ENCODE results near the gene SCUBE2.

Gene SCUBE2

GRCh38 chr11:9125185-9125886 is 33.9 kb upstream of the SCUBE2 start:
- no peak for DNase-seq (ENCODE audit: low spot score)
- POLR2A ChIA-PET (ENCODE audit: low non-redundant PET), result no interaction called here
- no peak overlapping the region for H3K27ac ChIP-seq
- CTCF ChIA-PET, result no interaction called here
- no peak for TF ChIP-seq CTCF (conservative IDR thresholded peaks at IDR 0.05; ENCODE audit: low read depth)

GRCh38 chr11:9123595-9124304 is 32.4 kb upstream of the SCUBE2 start:
- CTCF ChIA-PET, result no interaction called here

GRCh38 chr11:9121469-9121796 is 30.0 kb upstream of the SCUBE2 start:
- DNase-seq (ENCODE audit: low spot score), result no peak
- no peak for TF ChIP-seq CTCF (conservative IDR thresholded peaks at IDR 0.05; ENCODE audit: low read depth)
- no peak overlapping the region for H3K27ac ChIP-seq
- CTCF ChIA-PET, result no interaction called here
- POLR2A ChIA-PET (ENCODE audit: low non-redundant PET), result interaction anchor here (0.6 kb wide), 1 partner anchor 905 kb away, joined by 3 read pairs; no protein-coding TSS in a partner anchor

More at GRCh38 chr11:9123595-9124304, 32.4 kb upstream of the SCUBE2 start:
- H3K27ac ChIP-seq, result no peak overlapping the region
- POLR2A ChIA-PET (ENCODE audit: low non-redundant PET), result no interaction called here
- no peak for TF ChIP-seq CTCF (conservative IDR thresholded peaks at IDR 0.05; ENCODE audit: low read depth)
- DNase-seq (ENCODE audit: low spot score), result no peak

- no peak for DNase-seq (ENCODE audit: low spot score)
- ChIA-PET CTCF (interaction anchor here (0.6 kb wide), 1 partner anchor 442 kb away, joined by 3 read pairs; no protein-coding TSS in a partner anchor), POLR2A (ENCODE audit: low non-redundant PET) (interaction anchor here (0.6 kb wide), 1 partner anchor 49 kb away, joined by 4 read pairs; no protein-coding TSS in a partner anchor)
- no peak overlapping the region for H3K27ac ChIP-seq
- TF ChIP-seq CTCF (conservative IDR thresholded peaks at IDR 0.05; ENCODE audit: low read depth), result no peak
Measured at GRCh38 chr11:9120664-9121468, 29.5 kb upstream of the SCUBE2 start.

GRCh38 chr11:9118277-9118676 is 26.9 kb upstream of the SCUBE2 start:
- POLR2A ChIA-PET (ENCODE audit: low non-redundant PET), result no interaction called here
- CTCF ChIA-PET, result interaction anchor here (0.6 kb wide), 1 partner anchor 108 kb away, joined by 3 read pairs; no protein-coding TSS in a partner anchor
- TF ChIP-seq CTCF (conservative IDR thresholded peaks at IDR 0.05; ENCODE audit: low read depth), result no peak
- H3K27ac ChIP-seq, result no peak overlapping the region
- no peak for DNase-seq (ENCODE audit: low spot score)

- no peak for TF ChIP-seq CTCF (conservative IDR thresholded peaks at IDR 0.05; ENCODE audit: low read depth)
- ChIA-PET CTCF (no interaction called here), POLR2A (ENCODE audit: low non-redundant PET) (no interaction called here)
- DNase-seq (ENCODE audit: low spot score), result no peak
- H3K27ac ChIP-seq, result no peak overlapping the region
Measured at GRCh38 chr11:9112075-9112474, 20.7 kb upstream of the SCUBE2 start.
